Astrocyte (in vitro differentiated cells and primary cell): ENCODE data around the gene ATXN1L. TPM values are rescaled to one million over a fixed set of nuclear protein-coding genes. Genes with fewer than 3 reads are reported as not detected.
"Not testable (repeated sequence)": the region's sequence is repeated elsewhere in the genome, so short reads cannot be mapped to it uniquely, and the experiment has no call there.

Experiments
- DNase-seq: peaks from one replicate; pipeline ENCODE4 v3.0.0-alpha.2; 2010; ENCODE audit warnings: low read depth
- FAIRE-seq: peaks from 2 replicates; lab custom pipeline; 2011; peaks lifted over from hg19 to GRCh38; lab: Jason Lieb, UNC
- H2AFZ ChIP-seq: 2 replicates; pipeline ENCODE4 v1.6.0; 2012; ENCODE audit warnings: low read depth, low read length, inconsistent platforms
- H3K27ac ChIP-seq: 2 replicates; pipeline ENCODE4 v1.5.1; 2011; ENCODE audit warnings: low read depth, low read length, inconsistent platforms
- H3K27me3 ChIP-seq: 2 replicates; pipeline ENCODE4 v1.6.0; 2011; ENCODE audit warnings: low read length, inconsistent platforms; ENCODE audit not compliant: insufficient read depth
- H3K36me3 ChIP-seq: 2 replicates; pipeline ENCODE4 v1.5.1; 2011; ENCODE audit warnings: low read length, inconsistent platforms; ENCODE audit not compliant: insufficient read depth
- H3K4me1 ChIP-seq: 2 replicates; pipeline ENCODE4 v1.5.1; 2011; ENCODE audit warnings: low read length, inconsistent platforms; ENCODE audit not compliant: insufficient read depth
- H3K4me2 ChIP-seq: 2 replicates; pipeline ENCODE4 v1.6.0; 2012; ENCODE audit warnings: low read length, inconsistent platforms
- H3K4me3 ChIP-seq: 2 replicates; pipeline ENCODE4 v1.5.1; 2011; ENCODE audit warnings: low read depth, mild to moderate bottlenecking, low read length, inconsistent platforms; ENCODE audit not compliant: insufficient read depth
- H3K79me2 ChIP-seq: 2 replicates; pipeline ENCODE4 v1.6.0; 2012; ENCODE audit warnings: mild to moderate bottlenecking, low read length, inconsistent platforms; ENCODE audit not compliant: insufficient read depth
- H3K9ac ChIP-seq: 2 replicates; pipeline ENCODE4 v1.6.0; 2012; ENCODE audit warnings: mild to moderate bottlenecking, low read length, inconsistent platforms
- H3K9me3 ChIP-seq: 2 replicates; pipeline ENCODE4 v1.5.1; 2012; ENCODE audit warnings: low read depth, mild to moderate bottlenecking, low read length, inconsistent platforms; ENCODE audit not compliant: insufficient read depth
- H4K20me1 ChIP-seq: 2 replicates; pipeline ENCODE4 v1.6.0; 2012; ENCODE audit warnings: low read length, inconsistent platforms; ENCODE audit not compliant: insufficient read depth
- H3K27ac Mint-ChIP-seq: one replicate; pipeline ENCODE4 v1.8.0; 2021; ENCODE audit warnings: mild to moderate bottlenecking, mixed read lengths; ENCODE audit not compliant: unreplicated experiment
- H3K27me3 Mint-ChIP-seq: one replicate; pipeline ENCODE4 v1.8.0; 2021; ENCODE audit warnings: low read depth, mixed read lengths; ENCODE audit not compliant: unreplicated experiment
- H3K36me3 Mint-ChIP-seq: one replicate; pipeline ENCODE4 v1.8.0; 2021; ENCODE audit warnings: low read depth, mixed read lengths; ENCODE audit not compliant: unreplicated experiment
- H3K4me1 Mint-ChIP-seq: one replicate; pipeline ENCODE4 v1.8.0; 2021; ENCODE audit warnings: low read depth, mixed read lengths; ENCODE audit not compliant: unreplicated experiment
- H3K4me3 Mint-ChIP-seq: one replicate; pipeline ENCODE4 v1.8.0; 2021; ENCODE audit warnings: mild to moderate bottlenecking, moderate library complexity, mixed read lengths; ENCODE audit not compliant: unreplicated experiment
- H3K9me3 Mint-ChIP-seq: one replicate; pipeline ENCODE4 v1.8.0; 2021; ENCODE audit warnings: mild to moderate bottlenecking, mixed read lengths; ENCODE audit not compliant: unreplicated experiment
- CTCF ChIP-seq: IDR thresholded peaks from 2 replicates; pipeline ENCODE4 v1.5.1; 2011; ENCODE audit warnings: low read depth, mild to moderate bottlenecking, inconsistent platforms, low read length, moderate library complexity; ENCODE audit not compliant: insufficient read depth
- EZH2 ChIP-seq: IDR thresholded peaks from 2 replicates; pipeline ENCODE4 v1.6.1; 2012; ENCODE audit warnings: mild to moderate bottlenecking, low read length, inconsistent platforms; ENCODE audit not compliant: insufficient read depth
- total RNA-seq: library from RNA; stranded (reverse); gene quantifications from 2 replicates; pipeline ENCODE4 v1.2.1, GENCODE V29; 2021

The ATXN1L gene
- total RNA-seq, 1 donor from 2014 or later: 32.7 TPM

- no peaks in the 10 kb centered on the region for H3K27me3 Mint-ChIP-seq
- peaks cover 14% of the 10 kb centered on the region for H3K36me3 Mint-ChIP-seq
- H4K20me1 ChIP-seq: peaks cover 4% of the 10 kb centered on the region
- no peak overlapping the region for H3K4me2 ChIP-seq
- H3K4me3 Mint-ChIP-seq: no peak overlapping the region
- no peak overlapping the region for H3K27ac ChIP-seq
- peaks cover 27% of the 10 kb centered on the region for H3K36me3 ChIP-seq
- DNase-seq: no peak
- H3K27ac Mint-ChIP-seq: no peak overlapping the region
- H3K4me3 ChIP-seq: no peak overlapping the region
- H3K4me1 ChIP-seq: no peaks in the 10 kb centered on the region
- no peaks in the 10 kb centered on the region for H3K27me3 ChIP-seq
- no peak for TF ChIP-seq CTCF
- TF ChIP-seq EZH2: no peak
- no peak for FAIRE-seq
- H3K79me2 ChIP-seq: no peaks in the 10 kb centered on the region
- peaks cover 5% of the 10 kb centered on the region for H3K4me1 Mint-ChIP-seq
- H3K9ac ChIP-seq: no peak overlapping the region
- H2AFZ ChIP-seq: no peak overlapping the region
- H3K9me3 Mint-ChIP-seq: no peaks in the 10 kb centered on the region
- H3K9me3 ChIP-seq: no peaks in the 10 kb centered on the region
Observed at GRCh38 chr16:71863995-71864394, 18.2 kb downstream of the ATXN1L start.

- Histone ChIP-seq H3K9ac (no peak overlapping the region), H3K4me3 (no peak overlapping the region), H3K4me1 (no peaks in the 10 kb centered on the region), H3K36me3 (peaks cover 23% of the 10 kb centered on the region), H3K27me3 (no peaks in the 10 kb centered on the region), H2AFZ (no peak overlapping the region), H4K20me1 (no peaks in the 10 kb centered on the region), H3K79me2 (no peaks in the 10 kb centered on the region), H3K27ac (no peak overlapping the region), H3K4me2 (no peak overlapping the region), H3K9me3 (no peaks in the 10 kb centered on the region)
- H3K36me3 Mint-ChIP-seq: peaks cover 20% of the 10 kb centered on the region
- no peak overlapping the region for H3K4me3 Mint-ChIP-seq
- no peak for TF ChIP-seq CTCF
- TF ChIP-seq EZH2: no peak
- no peaks in the 10 kb centered on the region for H3K27me3 Mint-ChIP-seq
- no peak for FAIRE-seq
- no peaks in the 10 kb centered on the region for H3K4me1 Mint-ChIP-seq
- no peaks in the 10 kb centered on the region for H3K9me3 Mint-ChIP-seq
- DNase-seq: no peak
- no peak overlapping the region for H3K27ac Mint-ChIP-seq
Observed at GRCh38 chr16:71865173-71865863, 19.5 kb downstream of the ATXN1L start.

- H3K4me3 Mint-ChIP-seq, H3K4me2 ChIP-seq, H3K9me3 Mint-ChIP-seq, H3K4me1 Mint-ChIP-seq, H3K27me3 Mint-ChIP-seq, H3K9me3 ChIP-seq, H4K20me1 ChIP-seq, H3K4me3 ChIP-seq, DNase-seq, H3K79me2 ChIP-seq, H3K27ac Mint-ChIP-seq, H3K9ac ChIP-seq, H3K27me3 ChIP-seq, FAIRE-seq, H2AFZ ChIP-seq, H3K4me1 ChIP-seq, H3K27ac ChIP-seq: not testable (repeated sequence)
- peaks cover 17% of the 10 kb centered on the region for H3K36me3 Mint-ChIP-seq
- peaks cover 18% of the 10 kb centered on the region for H3K36me3 ChIP-seq
Observed at GRCh38 chr16:71867175-71867574, 21.4 kb downstream of the ATXN1L start.
